SK-N-MC (cell line): Measurements from ENCODE around the gene ANKRD33B.

Experiments
- EZH2 ChIP-seq: fragments of 200-600 bp; sonication (generic); IDR thresholded peaks from one replicate; pipeline ENCODE4 v1.6.1; 2017; ENCODE audit warnings: antibody characterized with exemption
- POLR2AphosphoS5 ChIP-seq: IDR thresholded peaks from 2 replicates; pipeline ENCODE4 v1.6.1; 2012; ENCODE audit warnings: mild to moderate bottlenecking, low read depth, low read length, borderline replicate concordance

DNA sequence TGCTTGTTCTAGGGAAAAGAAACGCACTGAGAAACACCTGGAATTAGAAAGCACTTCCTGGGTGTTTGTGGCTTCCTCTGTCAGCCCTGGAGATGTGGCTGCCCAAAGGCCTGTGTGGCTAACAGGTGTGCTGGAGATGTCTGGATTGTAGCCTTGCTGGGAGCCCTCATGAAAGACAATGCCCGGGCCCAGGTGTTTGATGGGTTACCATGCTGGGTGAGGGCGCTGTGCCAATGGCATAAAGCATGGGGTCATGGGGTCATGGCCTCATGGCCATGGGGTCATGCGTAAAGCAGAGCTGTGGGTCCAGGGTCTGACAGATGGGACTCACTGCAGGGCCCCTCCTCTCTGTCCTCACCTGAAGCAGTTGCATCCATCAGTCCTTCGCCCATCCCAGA lies 21.6 kb downstream of the ANKRD33B start:
- TF ChIP-seq EZH2, result no peak
- no peak for TF ChIP-seq POLR2AphosphoS5
